Measurements from ENCODE around the gene SUN1.

The SUN1 gene

DNA sequence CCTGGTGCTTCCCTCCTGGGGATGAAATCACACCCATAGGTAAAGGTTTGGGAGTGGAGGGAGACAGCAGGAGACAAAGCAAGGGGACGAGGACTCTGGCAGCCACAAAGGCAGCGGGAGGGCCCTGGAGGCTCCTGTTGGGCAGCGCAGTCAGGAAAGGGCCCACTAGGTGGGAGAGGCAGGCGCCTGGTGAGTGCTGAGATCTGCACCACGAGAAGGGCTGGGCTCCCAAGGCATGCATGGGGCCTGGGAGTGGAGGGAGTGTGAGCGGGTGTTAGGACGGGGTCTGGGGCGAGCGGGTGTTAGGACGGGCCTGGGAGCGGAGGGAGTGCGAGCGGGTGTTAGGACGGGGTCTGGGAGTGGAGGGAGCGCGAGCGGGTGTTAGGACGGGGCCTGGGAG is 57.1 kb downstream of the SUN1 start:
- peaks cover 55 to 69% of the 10 kb centered on the region in 2 donors for H3K36me3 ChIP-seq (ENCODE audit: control insufficient read depth in 2 of 2, insufficient read depth in 2 of 2, low read length in 2 of 2)
- H3K27ac ChIP-seq (ENCODE audit: low read depth in 2 of 2, low read length in 2 of 2) = no peak overlapping the region
- no peaks in the 10 kb centered on the region for H3K27me3 ChIP-seq (ENCODE audit: control insufficient read depth in 2 of 2, insufficient read depth in 2 of 2, low read length in 2 of 2)
- H3K9ac ChIP-seq (ENCODE audit: low read depth in 1 of 2, low read length in 2 of 2) = no peak overlapping the region
- H3K4me3 ChIP-seq (ENCODE audit: low read length in 2 of 2) = no peak overlapping the region
- no peaks in the 10 kb centered on the region for H3K9me3 ChIP-seq (ENCODE audit: control insufficient read depth in 2 of 2, low read length in 2 of 2)
- no peaks in the 10 kb centered on the region for H3K4me1 ChIP-seq (ENCODE audit: control insufficient read depth in 2 of 2, insufficient read depth in 2 of 2, low read length in 2 of 2)

DNA sequence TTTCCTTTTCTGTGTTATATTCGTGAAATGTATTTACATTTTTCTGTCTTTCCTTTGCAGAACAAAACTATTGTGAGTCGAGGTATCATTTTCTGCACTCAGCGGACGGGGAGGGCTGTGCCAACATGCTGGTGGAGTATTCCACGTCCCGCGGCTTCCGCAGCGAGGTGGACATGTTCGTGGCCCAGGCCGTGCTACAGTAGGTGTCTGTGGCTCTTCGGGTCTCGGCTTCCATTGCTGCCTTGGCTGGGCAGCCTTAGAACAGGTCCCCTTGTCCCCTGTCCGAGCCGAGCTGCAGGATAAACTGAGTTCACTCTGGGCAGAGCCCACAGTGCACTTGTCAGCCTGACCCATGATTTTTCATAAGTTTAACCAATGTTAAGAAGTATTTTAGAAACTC is 58.6 kb downstream of the SUN1 start:
- H3K4me3 ChIP-seq (ENCODE audit: low read length in 2 of 2) = no peak overlapping the region

DNA sequence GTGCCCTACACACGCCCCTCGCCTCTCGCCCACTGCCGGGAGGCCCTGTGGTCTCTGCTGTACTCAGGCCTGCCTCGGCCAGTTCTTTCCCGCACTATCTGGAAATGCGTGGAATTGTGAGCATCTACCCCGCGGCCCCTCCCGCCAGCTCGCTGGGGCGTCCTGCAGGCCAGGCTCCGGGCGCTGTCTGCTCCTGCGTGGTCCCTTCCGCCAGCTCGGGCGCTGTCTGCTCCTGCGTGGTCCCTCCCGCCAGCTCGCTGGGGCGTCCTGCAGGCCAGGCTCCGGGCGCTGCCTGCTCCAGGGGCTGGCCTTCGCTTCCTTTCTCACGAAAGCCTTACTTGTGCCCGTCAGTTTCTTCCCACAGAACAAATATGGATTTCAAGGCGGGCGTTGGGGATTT is 59.0 kb downstream of the SUN1 start:
- Histone ChIP-seq H3K4me3 (ENCODE audit: low read length in 2 of 2) (no peak overlapping the region), H3K27ac (ENCODE audit: low read depth in 2 of 2, low read length in 2 of 2) (no peak overlapping the region), H3K9ac (ENCODE audit: low read depth in 1 of 2, low read length in 2 of 2) (no peak overlapping the region), H3K27me3 (ENCODE audit: control insufficient read depth in 2 of 2, insufficient read depth in 2 of 2, low read length in 2 of 2) (no peaks in the 10 kb centered on the region), H3K36me3 (ENCODE audit: control insufficient read depth in 2 of 2, insufficient read depth in 2 of 2, low read length in 2 of 2) (peaks cover 74 to 85% of the 10 kb centered on the region in 2 donors), H3K4me1 (ENCODE audit: control insufficient read depth in 2 of 2, insufficient read depth in 2 of 2, low read length in 2 of 2) (no peaks in the 10 kb centered on the region), H3K9me3 (ENCODE audit: control insufficient read depth in 2 of 2, low read length in 2 of 2) (no peaks in the 10 kb centered on the region)

More for the DNA sequence above, 58.6 kb downstream of the SUN1 start:
- H3K36me3 ChIP-seq (ENCODE audit: control insufficient read depth in 2 of 2, insufficient read depth in 2 of 2, low read length in 2 of 2) = peaks cover 70 to 81% of the 10 kb centered on the region in 2 donors
- H3K27me3 ChIP-seq (ENCODE audit: control insufficient read depth in 2 of 2, insufficient read depth in 2 of 2, low read length in 2 of 2) = no peaks in the 10 kb centered on the region
- H3K9me3 ChIP-seq (ENCODE audit: control insufficient read depth in 2 of 2, low read length in 2 of 2) = no peaks in the 10 kb centered on the region
- H3K9ac ChIP-seq (ENCODE audit: low read depth in 1 of 2, low read length in 2 of 2) = no peak overlapping the region
- H3K27ac ChIP-seq (ENCODE audit: low read depth in 2 of 2, low read length in 2 of 2) = no peak overlapping the region
- no peaks in the 10 kb centered on the region for H3K4me1 ChIP-seq (ENCODE audit: control insufficient read depth in 2 of 2, insufficient read depth in 2 of 2, low read length in 2 of 2)

DNA sequence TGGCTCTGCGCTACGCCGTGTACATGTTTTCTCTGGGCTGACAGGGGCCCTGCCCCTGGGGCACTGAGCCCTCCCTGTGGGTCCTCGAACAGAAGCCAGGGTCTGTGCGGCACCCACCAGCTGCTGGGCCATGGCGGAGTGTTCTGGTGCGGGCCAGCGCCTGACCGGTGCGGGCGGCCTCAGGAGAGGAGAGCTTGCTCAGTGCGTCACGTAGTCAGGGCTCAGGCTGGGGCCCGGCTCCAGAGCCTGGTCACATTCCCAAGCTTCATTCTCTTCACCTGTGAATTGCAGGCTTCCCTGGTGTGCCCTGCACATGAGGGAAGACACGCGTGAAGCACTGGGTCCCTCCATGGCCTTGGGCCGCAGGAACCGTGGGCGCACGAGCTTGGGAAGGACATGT is 59.5 kb downstream of the SUN1 start:
- Histone ChIP-seq H3K4me3 (ENCODE audit: low read length in 2 of 2) (no peak overlapping the region), H3K9me3 (ENCODE audit: control insufficient read depth in 2 of 2, low read length in 2 of 2) (no peaks in the 10 kb centered on the region), H3K27me3 (ENCODE audit: control insufficient read depth in 2 of 2, insufficient read depth in 2 of 2, low read length in 2 of 2) (no peaks in the 10 kb centered on the region), H3K4me1 (ENCODE audit: control insufficient read depth in 2 of 2, insufficient read depth in 2 of 2, low read length in 2 of 2) (no peaks in the 10 kb centered on the region), H3K36me3 (ENCODE audit: control insufficient read depth in 2 of 2, insufficient read depth in 2 of 2, low read length in 2 of 2) (peaks cover 77 to 86% of the 10 kb centered on the region in 2 donors), H3K9ac (ENCODE audit: low read depth in 1 of 2, low read length in 2 of 2) (no peak overlapping the region), H3K27ac (ENCODE audit: low read depth in 2 of 2, low read length in 2 of 2) (no peak overlapping the region)

DNA sequence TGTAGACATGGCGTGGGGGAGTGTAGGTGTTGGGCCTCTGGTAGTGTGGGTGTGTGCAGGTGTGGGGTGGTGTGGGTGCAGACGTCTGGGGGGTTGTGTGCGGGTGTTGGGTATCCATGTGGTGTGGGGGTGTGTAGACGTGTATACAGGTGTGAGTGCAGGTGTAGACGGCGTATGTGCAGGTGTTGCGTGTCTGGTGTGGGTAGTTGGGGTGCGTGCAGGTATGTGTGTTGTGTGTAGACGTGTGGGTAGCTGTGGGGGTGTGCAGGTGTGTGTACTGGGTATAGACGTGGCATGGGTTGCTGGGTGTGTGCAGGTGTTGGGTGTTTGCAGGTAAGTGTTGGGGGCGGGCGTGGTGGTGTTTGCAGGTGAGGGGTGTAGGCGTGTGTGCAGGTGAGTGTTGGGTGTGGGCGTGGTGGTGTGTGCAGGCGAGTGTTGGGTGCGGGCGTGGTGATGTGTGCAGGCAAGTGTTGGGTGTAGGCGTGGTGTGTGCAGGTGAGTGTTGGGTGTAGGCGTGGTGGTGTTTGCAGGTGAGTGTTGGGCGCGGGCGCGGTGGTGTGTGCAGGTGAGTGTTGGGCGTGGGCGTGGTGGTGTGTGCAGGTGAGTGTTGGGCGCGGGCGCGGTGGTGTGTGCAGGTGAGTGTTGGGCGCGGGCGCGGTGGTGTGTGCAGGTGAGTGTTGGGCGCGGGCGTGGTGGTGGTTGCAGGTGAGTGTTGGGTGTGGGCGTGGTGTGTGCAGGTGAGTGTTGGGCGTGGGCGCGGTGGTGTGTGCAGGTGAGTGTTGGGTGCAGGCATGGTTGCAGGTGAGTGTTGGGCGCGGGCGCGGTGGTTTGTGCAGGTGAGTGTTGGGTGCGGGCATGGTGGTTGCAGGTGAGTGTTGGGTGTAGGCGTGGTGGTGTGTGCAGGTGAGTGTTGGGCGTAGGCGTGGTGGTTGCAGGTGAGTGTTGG is 60.6 kb downstream of the SUN1 start:
- no peak overlapping the region for H3K27ac ChIP-seq (ENCODE audit: low read depth in 2 of 2, low read length in 2 of 2)
- H3K36me3 ChIP-seq (ENCODE audit: control insufficient read depth in 2 of 2, insufficient read depth in 2 of 2, low read length in 2 of 2) = peaks cover 77 to 83% of the 10 kb centered on the region in 2 donors
- no peaks in the 10 kb centered on the region for H3K9me3 ChIP-seq (ENCODE audit: control insufficient read depth in 2 of 2, low read length in 2 of 2)
- H3K4me1 ChIP-seq (ENCODE audit: control insufficient read depth in 2 of 2, insufficient read depth in 2 of 2, low read length in 2 of 2) = no peaks in the 10 kb centered on the region
- H3K27me3 ChIP-seq (ENCODE audit: control insufficient read depth in 2 of 2, insufficient read depth in 2 of 2, low read length in 2 of 2) = no peaks in the 10 kb centered on the region
- H3K4me3 ChIP-seq (ENCODE audit: low read length in 2 of 2) = no peak overlapping the region
- H3K9ac ChIP-seq (ENCODE audit: low read depth in 1 of 2, low read length in 2 of 2) = no peak overlapping the region

DNA sequence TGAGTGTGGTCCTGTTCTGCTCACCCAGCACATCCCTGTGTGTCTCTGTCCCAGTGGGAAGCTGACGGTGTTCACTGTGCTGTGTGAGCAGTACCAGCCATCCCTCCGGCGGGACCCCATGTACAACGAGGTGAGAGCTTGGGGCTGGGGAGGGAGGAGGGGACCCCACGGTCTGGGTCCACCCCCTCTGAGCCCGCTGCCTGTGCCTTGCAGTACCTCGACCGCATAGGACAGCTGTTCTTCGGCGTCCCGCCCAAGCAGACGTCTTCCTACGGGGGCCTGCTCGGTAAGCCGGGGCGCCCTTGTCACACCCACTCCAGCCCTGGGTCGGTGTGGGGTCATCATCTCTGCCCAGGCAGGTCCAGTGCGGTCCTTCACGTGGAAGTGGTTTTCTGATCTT is 61.4 kb downstream of the SUN1 start:
- Histone ChIP-seq H3K4me1 (ENCODE audit: control insufficient read depth in 2 of 2, insufficient read depth in 2 of 2, low read length in 2 of 2) (no peaks in the 10 kb centered on the region), H3K9me3 (ENCODE audit: control insufficient read depth in 2 of 2, low read length in 2 of 2) (no peaks in the 10 kb centered on the region), H3K36me3 (ENCODE audit: control insufficient read depth in 2 of 2, insufficient read depth in 2 of 2, low read length in 2 of 2) (peaks cover 75 to 77% of the 10 kb centered on the region in 2 donors), H3K27ac (ENCODE audit: low read depth in 2 of 2, low read length in 2 of 2) (no peak overlapping the region), H3K4me3 (ENCODE audit: low read length in 2 of 2) (no peak overlapping the region), H3K9ac (ENCODE audit: low read depth in 1 of 2, low read length in 2 of 2) (no peak overlapping the region), H3K27me3 (ENCODE audit: control insufficient read depth in 2 of 2, insufficient read depth in 2 of 2, low read length in 2 of 2) (no peaks in the 10 kb centered on the region)

DNA sequence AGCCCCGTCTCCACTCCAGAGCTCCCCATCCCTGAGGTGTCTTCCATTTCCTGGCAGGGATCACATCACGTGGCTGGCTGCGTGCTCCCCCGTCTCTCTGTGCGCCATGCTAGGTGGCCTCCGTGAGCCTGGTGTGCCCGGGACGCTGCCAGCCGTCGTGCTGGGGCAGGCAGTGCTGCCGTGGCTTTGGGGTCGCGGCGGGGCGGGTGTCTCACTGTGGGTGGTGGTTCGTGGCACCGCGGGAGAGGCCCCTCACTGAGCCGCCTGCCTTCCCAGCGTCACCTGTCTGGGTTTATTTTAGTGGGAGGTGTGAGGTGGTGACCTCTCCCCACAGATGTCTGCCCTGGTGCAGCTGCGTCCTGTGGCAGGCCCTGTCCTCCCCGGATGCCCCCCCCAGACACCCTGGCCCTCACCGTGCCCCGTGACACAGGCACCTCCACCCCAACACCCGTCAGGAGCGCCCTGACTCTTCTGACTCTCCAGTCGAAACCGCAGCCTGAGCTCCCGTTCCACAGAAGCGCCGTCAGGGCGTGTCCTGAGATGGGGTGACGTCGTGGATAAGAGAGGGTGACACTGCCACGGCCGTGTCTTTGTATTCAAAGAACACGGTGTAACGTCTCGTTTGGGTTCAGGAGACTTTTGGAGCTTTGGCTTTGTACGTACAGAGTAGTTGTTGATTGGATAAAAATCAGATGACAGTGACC is 62.0 kb downstream of the SUN1 start:
- Histone ChIP-seq H3K36me3 (ENCODE audit: control insufficient read depth in 2 of 2, insufficient read depth in 2 of 2, low read length in 2 of 2) (peaks cover 75 to 81% of the 10 kb centered on the region in 2 donors), H3K4me1 (ENCODE audit: control insufficient read depth in 2 of 2, insufficient read depth in 2 of 2, low read length in 2 of 2) (no peaks in the 10 kb centered on the region), H3K4me3 (ENCODE audit: low read length in 2 of 2) (no peak overlapping the region), H3K27ac (ENCODE audit: low read depth in 2 of 2, low read length in 2 of 2) (no peak overlapping the region), H3K9ac (ENCODE audit: low read depth in 1 of 2, low read length in 2 of 2) (no peak overlapping the region), H3K27me3 (ENCODE audit: control insufficient read depth in 2 of 2, insufficient read depth in 2 of 2, low read length in 2 of 2) (no peaks in the 10 kb centered on the region), H3K9me3 (ENCODE audit: control insufficient read depth in 2 of 2, low read length in 2 of 2) (no peaks in the 10 kb centered on the region)

DNA sequence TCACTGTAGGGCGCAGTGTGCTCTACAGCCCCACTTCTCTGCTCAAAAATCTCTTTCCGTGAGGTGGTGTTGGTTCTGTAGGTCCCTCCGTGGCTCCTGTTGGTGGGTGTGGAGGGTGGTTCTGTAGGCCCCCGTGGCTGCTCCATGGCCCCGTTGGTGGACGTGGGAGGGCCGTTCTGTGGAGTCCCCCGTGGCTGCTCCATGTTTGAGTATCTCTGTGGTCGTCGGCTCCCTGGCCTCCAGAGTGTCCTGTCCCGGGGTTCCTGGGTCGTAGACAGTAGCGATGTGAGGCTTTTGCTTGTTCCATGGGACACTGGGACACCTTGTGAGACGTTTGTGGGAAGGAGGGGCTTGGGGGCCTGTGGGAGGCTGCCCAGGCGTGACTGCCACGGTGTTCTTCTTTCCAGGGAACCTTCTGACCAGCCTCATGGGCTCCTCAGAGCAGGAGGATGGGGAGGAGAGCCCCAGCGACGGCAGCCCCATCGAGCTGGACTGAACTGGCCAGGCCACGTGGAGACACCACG is 62.7 kb downstream of the SUN1 start:
- Histone ChIP-seq H3K9ac (ENCODE audit: low read depth in 1 of 2, low read length in 2 of 2) (no peak overlapping the region), H3K9me3 (ENCODE audit: control insufficient read depth in 2 of 2, low read length in 2 of 2) (no peaks in the 10 kb centered on the region), H3K36me3 (ENCODE audit: control insufficient read depth in 2 of 2, insufficient read depth in 2 of 2, low read length in 2 of 2) (peaks cover 76 to 88% of the 10 kb centered on the region in 2 donors), H3K4me3 (ENCODE audit: low read length in 2 of 2) (no peak overlapping the region), H3K27me3 (ENCODE audit: control insufficient read depth in 2 of 2, insufficient read depth in 2 of 2, low read length in 2 of 2) (no peaks in the 10 kb centered on the region), H3K27ac (ENCODE audit: low read depth in 2 of 2, low read length in 2 of 2) (no peak overlapping the region), H3K4me1 (ENCODE audit: control insufficient read depth in 2 of 2, insufficient read depth in 2 of 2, low read length in 2 of 2) (no peaks in the 10 kb centered on the region)

DNA sequence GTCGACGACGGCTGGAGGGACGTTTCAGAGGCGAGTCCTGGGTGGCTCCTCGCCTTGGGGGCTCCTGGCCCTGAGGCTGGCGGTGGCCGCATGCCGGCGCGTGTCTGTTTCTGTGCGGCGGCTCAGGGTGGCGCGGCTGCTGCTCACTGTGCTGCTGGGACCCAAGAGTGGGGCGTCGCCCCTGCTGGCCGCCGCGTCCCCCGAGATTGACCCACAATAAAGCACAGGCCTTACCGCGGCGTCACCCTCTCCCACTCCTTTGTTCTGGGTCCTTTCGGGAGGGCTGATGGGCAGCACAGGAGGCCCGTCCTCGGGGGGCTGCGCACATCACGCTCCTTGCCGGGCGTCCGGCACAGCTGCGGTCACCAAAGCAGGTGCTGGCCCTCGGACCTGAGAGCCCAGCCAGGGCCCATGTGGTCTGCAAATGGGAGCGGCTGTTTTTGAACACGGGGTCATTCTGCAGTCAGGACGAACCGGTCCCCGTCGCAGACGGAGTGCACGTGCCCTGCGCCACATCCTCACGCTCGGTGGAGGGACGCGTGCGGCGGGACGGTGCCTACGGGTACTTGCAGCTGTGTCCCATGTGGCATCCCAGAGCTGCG is 63.3 kb downstream of the SUN1 start:
- Histone ChIP-seq H3K4me3 (ENCODE audit: low read length in 2 of 2) (no peak overlapping the region), H3K27ac (ENCODE audit: low read depth in 2 of 2, low read length in 2 of 2) (no peak overlapping the region), H3K9ac (ENCODE audit: low read depth in 1 of 2, low read length in 2 of 2) (no peak overlapping the region), H3K36me3 (ENCODE audit: control insufficient read depth in 2 of 2, insufficient read depth in 2 of 2, low read length in 2 of 2) (peaks cover 73 to 89% of the 10 kb centered on the region in 2 donors), H3K27me3 (ENCODE audit: control insufficient read depth in 2 of 2, insufficient read depth in 2 of 2, low read length in 2 of 2) (no peaks in the 10 kb centered on the region), H3K4me1 (ENCODE audit: control insufficient read depth in 2 of 2, insufficient read depth in 2 of 2, low read length in 2 of 2) (no peaks in the 10 kb centered on the region), H3K9me3 (ENCODE audit: control insufficient read depth in 2 of 2, low read length in 2 of 2) (no peaks in the 10 kb centered on the region)

All from mucosa of rectum (tissue), 2 donors.